Fibroblast of skin of back (primary cell): Measurements from ENCODE around the gene SPDYE8. TPM values are rescaled to one million over a fixed set of nuclear protein-coding genes. Genes with fewer than 3 reads are reported as not detected.
"Not testable (repeated sequence)": the region's sequence is repeated elsewhere in the genome, so short reads cannot be mapped to it uniquely, and the experiment has no call there.

Experiments used
- DNase-seq: peaks from one replicate; pipeline ENCODE4 v3.0.0-alpha.2; 2013
- polyA plus RNA-seq, 2 experiments: library from polyadenylated mRNA; unstranded; fragments of 120-200 nt; gene quantifications; one replicate each; pipeline ENCODE4 v1.2.1, GENCODE V29; 2013; ENCODE audit not compliant: insufficient read length in 2 of 2

Gene SPDYE8, protein sequence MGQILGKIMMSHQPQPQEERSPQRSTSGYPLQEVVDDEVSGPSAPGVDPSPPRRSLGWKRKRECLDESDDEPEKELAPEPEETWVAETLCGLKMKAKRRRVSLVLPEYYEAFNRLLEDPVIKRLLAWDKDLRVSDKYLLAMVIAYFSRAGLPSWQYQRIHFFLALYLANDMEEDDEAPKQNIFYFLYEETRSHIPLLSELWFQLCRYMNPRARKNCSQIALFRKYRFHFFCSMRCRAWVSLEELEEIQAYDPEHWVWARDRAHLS
- polyA plus RNA-seq (2013, experiment 1 of 2; ENCODE audit: insufficient read length), result not detected
- not detected for polyA plus RNA-seq (2013, experiment 2 of 2; ENCODE audit: insufficient read length)

DNA sequence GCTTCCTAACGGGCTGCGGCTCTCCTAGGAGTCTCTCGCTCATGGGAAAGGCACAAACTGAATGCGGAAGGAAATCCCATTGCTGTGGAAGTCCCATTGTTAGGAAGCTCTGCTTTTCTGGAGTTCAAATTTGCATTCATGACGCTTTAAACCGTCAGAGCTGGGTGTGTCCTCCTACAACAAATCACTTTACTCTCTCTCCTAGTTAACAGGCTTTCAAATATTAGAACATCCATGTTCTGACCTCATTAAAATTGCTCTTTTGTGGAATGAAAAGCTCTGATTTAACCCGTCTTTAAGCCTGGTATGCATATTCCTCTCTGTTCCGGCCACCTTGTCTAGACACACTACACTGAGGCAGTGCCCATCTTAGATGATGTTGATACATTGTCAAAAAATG, at the start of gene SPDYE8:
TSS of gene SPDYE8 (minus strand) at position 101 of the 400 bp plus-strand sequence. CDS start 1,800 bp downstream, outside the sequence.
- DNase-seq, result not testable (repeated sequence)

DNA sequence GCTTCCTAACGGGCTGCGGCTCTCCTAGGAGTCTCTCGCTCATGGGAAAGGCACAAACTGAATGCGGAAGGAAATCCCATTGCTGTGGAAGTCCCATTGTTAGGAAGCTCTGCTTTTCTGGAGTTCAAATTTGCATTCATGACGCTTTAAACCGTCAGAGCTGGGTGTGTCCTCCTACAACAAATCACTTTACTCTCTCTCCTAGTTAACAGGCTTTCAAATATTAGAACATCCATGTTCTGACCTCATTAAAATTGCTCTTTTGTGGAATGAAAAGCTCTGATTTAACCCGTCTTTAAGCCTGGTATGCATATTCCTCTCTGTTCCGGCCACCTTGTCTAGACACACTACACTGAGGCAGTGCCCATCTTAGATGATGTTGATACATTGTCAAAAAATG, 28.2 kb upstream of the SPDYE8 start, which contains the start of gene SPDYE11:
TSS of gene SPDYE11 (minus strand) at position 101 of the 400 bp plus-strand sequence. CDS start 1,800 bp downstream, outside the sequence.
- not testable (repeated sequence) for DNase-seq

DNA sequence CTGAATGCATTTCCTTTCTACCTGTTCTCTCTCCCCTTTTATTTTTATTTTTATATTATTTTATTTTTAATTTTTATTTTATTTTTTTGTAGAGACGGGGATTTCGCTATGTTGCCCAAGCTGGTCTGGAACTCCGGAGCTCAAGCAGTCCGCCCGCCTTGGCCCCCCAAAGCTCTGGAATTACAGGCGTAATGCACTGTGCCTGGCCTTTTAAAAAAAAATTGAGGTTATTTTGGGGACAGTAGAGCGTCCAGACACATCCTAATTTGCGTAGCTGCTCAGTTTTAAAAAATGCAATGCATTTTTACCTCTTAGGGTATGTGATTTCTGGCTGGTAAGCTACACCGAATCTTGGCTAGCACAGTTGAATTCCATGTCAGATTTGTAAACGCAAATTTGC, 23.1 kb downstream of the SPDYE8 start:
- not testable (repeated sequence) for DNase-seq

DNA sequence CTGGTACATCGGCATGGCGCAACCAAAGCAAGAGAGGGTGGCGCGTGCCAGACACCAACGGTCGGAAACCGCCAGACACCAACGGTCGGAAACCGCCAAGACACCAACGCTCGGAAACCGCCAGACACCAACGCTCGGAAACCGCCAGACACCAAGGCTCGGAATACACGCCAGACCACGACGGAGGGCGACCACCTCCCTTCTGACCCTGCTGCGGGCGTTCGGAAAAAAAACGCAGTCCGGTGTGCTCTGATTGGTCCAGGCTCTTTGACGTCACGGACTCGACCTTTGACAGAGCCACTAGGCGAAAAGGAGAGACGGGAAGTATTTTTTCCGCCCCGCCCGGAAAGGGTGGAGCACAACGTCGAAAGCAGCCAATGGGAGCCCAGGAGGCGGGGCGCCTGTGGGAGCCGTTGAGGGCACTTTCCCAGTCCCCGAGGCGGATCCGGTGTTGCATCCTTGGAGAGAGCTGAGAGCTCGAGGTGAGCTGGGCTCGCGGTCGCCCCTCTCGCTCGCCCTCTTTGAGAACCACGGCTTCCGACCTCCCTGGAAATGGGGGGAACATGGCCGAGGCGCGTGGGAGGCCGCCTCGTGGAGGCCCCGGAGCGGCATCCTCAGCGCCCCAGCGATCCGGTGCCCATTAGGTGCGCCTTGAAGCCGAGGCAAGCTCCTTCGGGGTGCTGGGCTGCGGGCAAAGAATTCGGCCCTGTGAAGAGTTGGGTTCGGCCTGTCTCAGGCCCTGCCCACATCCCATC, 23.7 kb downstream of the SPDYE8 start:
- DNase-seq, result not testable (repeated sequence)

DNA sequence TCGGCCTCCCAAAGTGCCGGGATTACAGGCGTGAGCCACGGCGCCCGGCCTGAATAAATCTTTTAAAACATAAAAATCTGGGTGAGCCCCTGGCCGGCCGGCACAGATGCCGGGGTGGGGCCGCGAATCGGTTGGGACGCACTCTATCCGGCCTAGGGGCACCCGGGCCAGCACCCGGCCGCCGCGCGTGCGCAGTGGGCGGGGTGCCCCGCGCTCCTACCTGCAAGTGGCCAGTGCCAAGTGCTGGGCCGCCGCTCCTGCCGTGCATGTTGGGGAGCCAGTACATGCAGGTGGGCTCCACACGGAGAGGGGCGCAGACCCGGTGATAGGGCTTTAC, 24.2 kb downstream of the SPDYE8 start:
- DNase-seq, result not testable (repeated sequence)

DNA sequence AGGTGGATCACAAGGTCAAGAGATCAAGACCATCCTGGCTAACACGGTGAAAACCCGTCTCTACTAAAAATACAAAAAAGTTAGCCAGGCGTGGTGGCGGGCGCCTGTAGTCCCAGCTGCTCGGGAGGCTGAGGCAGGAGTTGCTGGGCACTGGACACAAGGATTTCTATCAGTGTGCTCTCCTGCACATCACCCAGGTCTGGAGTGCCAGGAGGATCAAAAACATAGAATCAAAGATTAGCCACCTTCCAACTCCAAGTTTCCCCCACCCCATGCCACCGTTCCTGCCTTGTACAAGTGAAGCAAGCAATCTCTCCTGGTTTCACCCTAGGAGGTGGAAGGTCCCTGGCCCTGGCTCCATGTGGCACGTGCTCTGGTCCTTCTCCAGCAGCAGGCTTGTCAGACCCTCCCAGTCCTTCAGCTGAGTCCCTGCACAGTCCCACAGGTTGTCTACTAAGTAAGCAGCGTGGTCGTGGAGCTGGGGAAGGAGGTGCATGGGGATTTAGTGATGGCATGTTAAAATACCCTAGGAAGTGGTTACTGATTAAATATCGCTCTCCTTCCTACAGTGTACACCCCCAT, 31.6 kb downstream of the SPDYE8 start:
- not testable (repeated sequence) for DNase-seq

DNA sequence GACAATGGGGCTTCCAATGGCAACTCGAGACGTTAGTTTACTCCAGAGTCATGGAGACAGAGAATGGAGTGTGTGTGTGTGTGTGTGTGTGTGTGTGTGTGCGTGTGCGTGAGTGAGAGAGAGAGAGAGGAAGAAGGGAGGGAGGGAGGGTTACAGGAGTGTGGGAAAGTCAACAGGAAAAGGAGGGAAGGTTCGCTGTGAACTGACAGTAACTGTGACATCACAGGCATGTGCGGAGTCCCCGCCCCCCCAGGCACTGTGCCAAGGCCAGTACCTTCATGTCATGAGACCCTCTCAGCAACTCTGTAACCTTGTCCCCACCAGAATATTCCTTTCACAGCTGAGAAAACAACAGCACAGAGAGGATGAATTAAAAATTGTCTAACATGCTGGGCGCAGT, 32.1 kb downstream of the SPDYE8 start:
- not testable (repeated sequence) for DNase-seq

DNA sequence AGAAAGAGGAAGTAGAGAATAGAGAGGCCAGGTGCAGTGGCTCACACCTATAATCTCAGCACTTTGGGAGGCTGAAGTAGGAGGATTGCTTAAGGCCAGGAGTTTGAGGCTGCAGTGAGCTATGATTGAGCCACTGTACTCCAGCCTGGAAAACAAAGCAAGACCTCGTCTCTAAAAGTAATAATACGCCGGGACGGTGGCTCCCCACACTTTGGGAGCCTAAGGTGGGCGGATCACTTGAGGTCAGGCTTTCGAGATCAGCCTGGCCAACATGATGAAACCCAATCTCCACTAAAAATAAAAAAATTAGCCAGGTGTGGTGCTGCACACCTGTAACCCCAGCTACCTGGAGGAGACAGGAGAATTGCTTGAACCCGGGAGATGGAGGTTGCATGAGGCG, 34.1 kb downstream of the SPDYE8 start:
- not testable (repeated sequence) for DNase-seq

DNA sequence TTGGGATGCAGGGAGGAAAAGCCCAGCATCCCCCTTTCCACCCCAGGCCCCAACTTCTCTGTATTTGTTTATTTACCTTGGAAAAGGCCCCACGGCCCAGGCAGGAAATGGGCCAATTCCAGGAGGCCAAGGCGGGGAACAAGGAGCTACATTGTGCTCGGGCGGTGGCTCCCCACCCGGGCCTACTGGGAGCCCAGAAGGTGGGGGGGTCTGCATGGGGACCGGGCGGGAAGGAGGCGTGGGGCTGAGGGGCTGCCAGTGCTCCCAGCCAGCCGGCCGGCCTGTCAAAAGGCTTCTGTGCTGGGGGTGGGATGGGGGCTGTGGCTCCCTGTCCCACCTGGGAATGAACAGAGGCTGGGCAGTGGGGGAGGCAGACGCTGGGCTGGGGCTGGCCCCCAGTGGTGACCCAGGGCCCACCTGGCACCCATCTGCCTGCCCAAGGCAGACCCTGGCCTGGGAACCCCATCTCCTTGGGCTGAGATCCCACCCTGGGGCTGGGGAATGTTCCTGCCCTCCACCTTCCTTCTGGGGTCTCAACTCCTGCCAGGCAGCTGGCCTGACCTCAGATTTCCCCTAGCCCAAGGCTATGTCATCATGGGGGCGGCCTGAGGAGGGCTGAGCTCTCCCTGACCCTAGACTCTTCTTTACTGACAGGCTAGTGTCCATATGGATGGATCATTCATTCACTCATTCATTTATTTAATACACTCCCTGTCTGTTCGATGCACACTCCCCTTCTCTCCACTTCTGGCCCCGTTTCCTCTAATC, 39.2 kb downstream of the SPDYE8 start:
- not testable (repeated sequence) for DNase-seq

DNA sequence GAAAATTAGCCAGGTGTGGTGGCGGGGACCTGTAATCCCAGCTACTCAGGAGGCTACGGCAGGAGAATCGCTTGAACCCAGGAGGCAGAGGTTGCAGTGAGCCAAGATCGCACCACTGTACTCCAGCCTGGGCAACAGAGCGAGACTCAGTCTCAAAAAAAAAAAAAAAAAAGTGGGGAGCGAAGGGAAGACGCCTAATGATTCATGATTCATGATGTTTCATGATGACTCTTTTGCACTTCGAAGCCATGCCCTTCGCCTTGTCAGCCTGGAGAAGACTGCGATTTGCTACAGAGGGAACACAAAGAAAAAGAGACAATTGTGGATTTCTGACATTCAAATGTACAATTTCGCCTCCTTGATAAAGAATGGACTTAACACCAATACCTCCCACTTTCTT, 47.5 kb downstream of the SPDYE8 start:
- DNase-seq, result not testable (repeated sequence)

DNA sequence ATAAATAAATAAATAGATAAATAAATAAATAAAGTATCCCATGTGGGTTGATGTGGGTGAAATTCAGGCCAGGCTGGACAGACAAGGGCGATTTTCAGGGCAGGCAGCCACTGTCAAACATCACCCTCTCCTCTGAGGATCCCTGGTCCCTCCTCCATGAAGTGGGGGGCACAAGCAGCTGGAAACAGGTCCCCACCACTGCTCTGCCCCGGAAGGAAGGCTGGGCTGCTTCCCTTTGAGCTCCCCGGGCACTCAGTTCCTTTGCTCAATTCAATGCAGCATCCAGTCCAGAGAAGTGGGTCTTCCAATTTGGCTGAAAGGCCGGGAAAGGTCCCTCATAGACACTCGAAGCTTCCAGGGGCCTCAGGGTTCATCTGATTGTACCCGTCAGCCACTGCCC, 49.2 kb downstream of the SPDYE8 start:
- not testable (repeated sequence) for DNase-seq

DNA sequence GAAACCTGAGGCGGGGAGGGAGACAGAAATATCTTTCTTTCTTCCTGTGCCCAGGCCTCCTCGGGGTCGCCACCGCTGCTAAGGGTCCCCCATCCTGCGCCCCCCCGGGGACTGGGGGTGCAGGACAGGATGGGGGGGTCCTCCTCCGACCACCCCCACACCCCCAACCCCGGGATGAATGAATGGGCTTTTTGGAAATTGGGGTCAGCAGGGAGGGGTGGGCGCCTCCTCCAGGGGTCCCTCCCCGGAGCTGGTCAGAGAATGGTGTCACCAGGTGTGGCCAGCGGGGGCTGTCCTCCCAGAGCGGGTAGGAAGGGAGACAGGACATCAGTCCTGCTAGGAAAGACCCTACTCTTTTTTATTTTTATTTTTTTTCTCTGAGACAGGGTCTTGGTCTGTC, 53.1 kb downstream of the SPDYE8 start:
- not testable (repeated sequence) for DNase-seq

DNA sequence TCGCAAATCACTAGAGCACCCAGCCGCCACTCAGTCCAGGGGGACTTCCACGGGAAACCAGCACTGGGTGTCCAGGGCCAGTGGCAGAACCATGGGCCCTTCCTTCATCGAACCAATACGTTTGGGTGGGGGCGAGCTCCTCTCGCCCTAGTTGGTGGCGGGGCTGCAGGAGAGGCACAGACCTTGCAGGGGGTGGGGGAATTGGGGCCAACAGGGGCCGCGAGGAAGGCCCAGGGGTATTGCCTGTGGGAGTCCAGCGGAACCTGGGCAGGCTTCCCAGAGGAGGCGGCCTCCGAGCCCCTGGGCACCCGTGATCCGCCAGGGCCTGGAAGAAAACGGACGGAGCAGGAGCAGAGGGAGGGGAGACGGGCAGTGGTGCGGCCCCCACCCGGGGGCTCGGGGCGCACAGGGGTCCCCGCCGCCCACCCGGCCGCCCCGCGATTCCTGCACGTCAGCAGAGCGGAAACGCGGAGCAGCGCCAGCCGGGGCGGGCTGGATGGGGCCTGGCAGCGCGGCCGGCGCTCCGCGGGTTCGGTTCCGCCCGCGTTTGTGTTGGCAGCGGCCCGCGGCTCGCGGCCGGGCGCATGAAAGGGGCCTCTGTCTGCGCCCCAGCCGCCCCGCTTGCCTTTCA, 53.8 kb downstream of the SPDYE8 start:
- DNase-seq, result not testable (repeated sequence)

DNA sequence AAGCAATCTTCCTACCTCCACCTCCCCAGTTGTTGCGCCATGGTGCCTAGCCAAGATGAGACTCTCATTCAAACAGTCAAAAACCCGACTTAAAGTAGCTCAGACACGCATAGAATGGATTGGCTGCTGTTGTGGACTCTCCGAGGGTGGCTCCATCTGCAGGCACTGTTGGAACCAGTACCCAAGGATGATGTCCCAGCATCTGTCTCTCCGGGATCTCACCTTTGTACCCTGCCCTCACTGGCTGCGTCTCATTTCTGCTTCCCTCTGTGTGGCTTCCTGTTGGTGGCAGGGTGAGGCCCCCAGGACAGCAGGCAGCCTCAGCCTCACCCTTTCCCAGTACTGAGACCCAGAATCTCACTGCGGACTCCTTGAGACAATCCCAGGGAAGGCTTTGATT, 54.8 kb downstream of the SPDYE8 start:
- not testable (repeated sequence) for DNase-seq

DNA sequence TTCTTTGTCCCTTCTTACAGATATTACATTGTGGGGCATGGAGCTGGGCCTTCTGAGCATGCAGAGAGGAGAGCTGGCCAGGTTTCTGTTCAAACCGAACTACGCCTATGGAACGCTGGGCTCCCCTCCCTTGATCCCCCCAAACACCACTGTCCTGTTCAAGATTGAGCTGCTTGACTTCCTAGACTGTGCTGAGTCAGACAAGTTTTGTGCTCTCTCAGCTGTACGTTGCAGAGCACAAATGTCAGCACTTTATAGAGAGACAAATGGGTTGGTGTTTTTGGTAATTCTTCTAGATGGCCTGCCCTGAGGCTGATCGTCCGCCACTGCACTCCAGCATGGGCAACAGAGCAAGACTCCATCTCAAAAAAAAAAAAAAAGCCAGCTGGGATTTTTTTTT, 58.1 kb downstream of the SPDYE8 start:
- not testable (repeated sequence) for DNase-seq
